HL-60 (cell line): Measurements from ENCODE around the gene LPAR2.

Source experiments
- CTCF ChIP-seq: IDR thresholded peaks from one replicate; pipeline ENCODE4 v1.5.1; 2011; ENCODE audit warnings: low read length, control low read depth, inconsistent platforms; ENCODE audit not compliant: insufficient read depth
- REST ChIP-seq: IDR thresholded peaks from 2 replicates; pipeline ENCODE4 v1.6.1; 2012; ENCODE audit warnings: low read depth; ENCODE audit not compliant: insufficient replicate concordance
- SPI1 ChIP-seq: IDR thresholded peaks from 2 replicates; pipeline ENCODE4 v1.6.1; 2012; ENCODE audit warnings: low read depth, mild to moderate bottlenecking, borderline replicate concordance

- TF ChIP-seq CTCF, result no peak
- no peak for TF ChIP-seq REST
- peak; percentile 55; the same call in 1 of the 2 replicates for TF ChIP-seq SPI1
Measured at GRCh38 chr19:19663256-19664120, 35.5 kb upstream of the LPAR2 start, which contains the start of gene ATP13A1.
